DLD1 (cell line): ENCODE measurements around the gene ZDHHC4.
"Not testable (repeated sequence)": the region's sequence is repeated elsewhere in the genome, so short reads cannot be mapped to it uniquely, and the experiment has no call there.

ENCODE experiments used
- in situ Hi-C: cut with HindIII; loops from 2 replicates; pipeline ENCODE4 v1.10.0; 2017; ENCODE audit warnings: low sequenced_read_pairs

ZDHHC4 gene

DNA sequence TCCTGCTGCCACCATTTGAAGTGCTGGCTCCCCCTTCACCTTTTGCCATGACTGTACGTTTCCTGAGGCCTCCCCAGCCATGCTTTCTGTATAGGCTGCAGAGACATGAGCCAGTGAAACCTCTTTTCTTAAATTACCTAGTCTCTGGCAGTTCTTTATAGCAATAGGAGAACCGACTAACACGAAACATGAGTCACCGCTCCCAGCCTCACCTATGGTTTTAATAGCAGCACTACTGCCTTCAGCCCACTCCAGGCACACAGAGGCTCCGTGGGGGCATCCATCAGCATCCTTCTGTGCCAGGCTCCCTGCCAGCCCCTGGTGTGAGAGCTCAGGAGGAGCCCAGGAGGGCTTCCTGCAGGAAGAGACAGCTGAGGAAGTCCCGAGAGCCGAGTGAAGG lies 54.4 kb downstream of the ZDHHC4 start:
- in situ Hi-C loops = no loop called here

DNA sequence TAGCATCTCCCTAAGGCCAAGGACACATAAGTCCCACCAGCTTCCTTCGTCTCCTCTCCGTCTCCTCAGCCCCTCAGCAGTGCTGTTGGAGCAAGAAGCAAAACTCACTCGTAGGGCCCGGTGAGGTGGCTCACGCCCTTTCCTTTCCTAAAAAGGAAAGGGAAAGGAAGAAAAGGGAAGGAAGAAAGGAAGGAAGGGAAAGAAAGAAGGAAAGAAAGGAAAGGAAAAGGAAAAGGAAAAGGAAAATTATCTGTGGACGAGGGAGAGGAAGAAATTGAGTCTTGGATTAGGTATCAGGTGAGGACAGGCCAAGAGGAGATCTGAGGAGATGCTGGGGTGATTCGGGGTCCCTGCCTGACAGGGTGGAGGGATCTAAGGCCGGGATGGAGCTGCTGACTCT lies 56.8 kb downstream of the ZDHHC4 start:
- in situ Hi-C loops = no loop called here

DNA sequence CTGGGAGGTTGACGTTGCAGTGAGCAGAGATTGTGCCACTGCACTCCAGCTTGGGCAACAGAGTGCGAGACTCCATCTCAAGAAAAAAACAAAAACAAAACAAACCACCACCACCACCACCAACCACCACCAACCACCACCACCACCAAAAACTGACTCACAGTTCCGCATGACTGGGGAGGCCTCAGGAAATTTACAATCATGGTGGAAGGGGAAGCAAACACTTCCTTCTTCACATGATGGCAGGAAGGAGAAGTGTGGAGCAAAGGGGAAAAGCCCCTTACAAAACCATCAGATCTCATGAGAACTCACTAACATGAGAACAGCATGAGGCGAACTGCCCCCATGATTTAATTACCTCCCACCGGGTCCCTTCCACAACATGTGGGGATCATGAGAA lies 57.7 kb downstream of the ZDHHC4 start:
- in situ Hi-C loops = not testable (repeated sequence)

DNA sequence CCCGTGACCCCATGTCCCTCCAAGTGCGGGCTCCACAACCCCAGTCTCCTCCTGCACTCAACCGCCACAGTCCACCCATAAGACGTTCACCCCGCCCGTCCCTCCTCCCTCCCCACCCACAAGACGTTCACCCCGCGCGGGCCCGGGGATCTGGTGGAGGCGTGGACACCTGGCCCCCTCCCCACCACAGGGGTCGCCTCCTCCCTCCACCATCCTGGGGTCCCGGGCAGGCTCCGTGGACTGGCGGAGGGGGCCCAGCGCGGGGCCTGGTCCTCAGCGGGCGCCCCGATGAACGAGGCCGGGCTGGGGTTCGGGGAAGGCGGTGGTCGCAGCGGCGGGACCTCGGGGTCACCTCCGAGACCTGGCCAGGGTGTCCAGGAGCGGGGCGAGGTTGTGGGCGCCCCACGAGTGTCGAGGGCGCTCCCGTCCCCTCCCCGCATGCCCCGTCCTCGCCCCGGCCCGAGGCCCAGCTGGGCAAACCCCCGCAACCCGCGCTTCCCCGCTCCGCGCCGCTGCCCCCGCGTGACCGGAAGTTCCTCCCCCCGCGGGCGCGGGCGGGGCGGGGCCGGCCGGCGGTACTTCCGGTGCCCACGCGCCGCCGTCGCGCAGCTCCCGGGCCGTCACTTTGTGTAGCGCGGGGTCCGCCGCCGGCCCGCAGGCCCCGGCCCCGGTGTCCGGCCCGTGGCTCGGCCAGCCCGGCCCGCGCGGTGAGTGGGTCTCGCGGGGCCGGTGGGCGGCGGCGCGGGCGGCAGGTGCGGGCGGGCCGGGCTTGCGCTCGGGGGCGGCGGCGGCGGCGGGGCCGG lies 59.7 kb downstream of the ZDHHC4 start, which contains the start of gene ZNF316:
ZNF316 (plus strand) TSS at position 578 of the 803 bp plus-strand sequence. CDS start 5,092 bp downstream, outside the sequence.
- in situ Hi-C loops = no loop called here

DNA sequence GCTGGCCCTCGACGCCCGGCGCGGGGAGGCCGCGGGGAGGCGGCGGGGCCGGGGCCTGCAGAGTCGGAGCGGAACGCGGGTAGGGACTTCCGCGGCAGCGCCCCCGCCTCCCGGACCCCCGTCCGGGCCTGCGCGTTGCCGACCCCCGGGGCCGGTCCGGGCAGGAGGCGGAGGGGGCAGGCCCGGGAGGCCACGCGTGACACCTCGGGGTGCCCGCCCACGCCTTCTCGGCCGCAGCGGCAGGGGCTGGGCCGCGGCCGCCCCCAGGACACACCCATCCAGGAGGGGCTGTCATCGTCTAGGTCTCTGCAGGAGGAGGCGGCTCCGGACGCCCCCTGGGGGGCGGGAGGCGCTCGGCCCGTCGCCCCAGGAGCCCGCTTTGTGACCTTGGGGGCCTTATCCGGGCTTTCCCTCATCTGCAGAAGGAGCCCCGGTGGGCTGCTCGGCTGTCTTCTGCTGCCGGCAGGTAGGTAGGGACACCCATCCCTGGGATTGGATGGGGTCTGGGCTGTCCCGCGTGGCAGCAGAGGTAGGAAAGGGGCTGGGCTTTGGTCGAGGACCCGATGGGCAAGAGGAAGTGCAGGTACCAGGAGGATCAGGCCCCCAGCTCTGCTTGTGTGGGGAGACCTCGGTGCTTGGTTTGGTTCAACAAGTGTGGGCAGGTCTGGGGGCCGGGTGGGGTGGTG lies 60.4 kb downstream of the ZDHHC4 start:
- in situ Hi-C loops = no loop called here
